NCI-H460 (cell line): Measurements from ENCODE around the gene UBQLN4. TPM values are rescaled to one million over a fixed set of nuclear protein-coding genes. Genes with fewer than 3 reads are reported as not detected.

Experiments used
- DNase-seq: peaks from one replicate; pipeline ENCODE4 v3.0.0-alpha.2; 2016; ENCODE audit warnings: low read depth; ENCODE audit errors: extremely low read depth
- total RNA-seq: library from RNA; depleted of rRNA; stranded (reverse); fragments of >200 nt; shearing (Covaris generic); gene quantifications from 2 replicates; pipeline ENCODE4 v1.2.3, GENCODE V29; 2014

The UBQLN4 gene
- total RNA-seq, 1 experiment from 2014 or later: 45.5 TPM

DNA sequence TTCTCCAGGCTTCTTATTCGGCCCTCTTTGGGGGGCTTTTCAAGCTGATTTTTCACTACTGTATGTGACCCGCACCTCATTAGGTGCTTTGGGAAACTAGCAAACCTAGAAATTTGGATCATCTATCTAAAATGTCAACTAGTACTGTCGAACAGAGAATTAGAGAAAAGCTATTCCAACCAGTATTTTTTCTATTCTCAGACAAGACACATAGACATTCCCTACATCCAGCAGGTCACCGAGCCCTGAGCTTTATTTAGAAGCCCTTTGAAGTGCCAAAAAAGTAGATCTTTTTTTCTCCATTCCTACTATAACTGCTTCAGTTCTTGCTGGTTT lies 32.5 kb downstream of the UBQLN4 start:
- DNase-seq: no peak

DNA sequence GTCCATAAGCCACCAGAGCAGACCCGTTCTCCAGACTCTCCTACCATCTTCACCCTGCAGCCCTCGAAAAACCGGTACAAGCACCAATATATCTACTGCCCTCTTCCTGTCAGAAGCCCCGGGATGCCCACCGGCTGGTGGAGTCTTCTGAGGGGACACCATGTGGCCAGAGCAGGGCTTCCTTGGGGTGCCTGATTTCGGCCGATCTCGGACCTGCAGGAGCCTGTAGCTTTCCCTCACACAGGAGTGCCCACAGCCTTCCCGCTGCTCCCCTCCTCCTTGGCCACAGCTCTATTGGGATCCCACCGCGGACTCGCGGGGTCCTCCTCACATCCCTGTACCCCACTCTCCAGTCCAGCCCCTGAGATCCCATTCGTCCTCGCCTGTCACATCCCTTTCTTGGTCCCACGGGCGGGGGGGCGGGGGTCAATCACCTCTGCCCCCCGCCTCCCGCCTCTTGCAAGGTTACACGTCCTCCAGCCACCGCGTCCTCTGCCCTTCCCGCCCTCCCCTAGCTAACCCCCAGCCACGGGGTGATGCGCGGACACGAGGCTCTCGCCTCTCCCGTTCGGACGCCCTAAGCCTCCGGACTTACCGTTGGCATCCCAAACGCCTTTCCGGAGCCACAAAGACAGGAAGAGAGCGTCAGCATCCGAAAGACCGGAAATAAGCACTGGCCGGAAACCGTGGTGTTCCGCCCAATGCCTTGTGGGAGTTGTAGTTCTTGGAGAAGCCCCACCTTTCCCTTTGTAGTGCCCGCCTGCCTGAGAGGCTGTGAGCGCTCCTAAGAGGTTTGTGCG lies 33.1 kb downstream of the UBQLN4 start, which contains the start of gene SSR2:
TSS of gene SSR2 (minus strand) at position 659 of the 800 bp plus-strand sequence. CDS start 784 bp downstream, outside the sequence.
- DNase-seq: peak; percentile 94

DNA sequence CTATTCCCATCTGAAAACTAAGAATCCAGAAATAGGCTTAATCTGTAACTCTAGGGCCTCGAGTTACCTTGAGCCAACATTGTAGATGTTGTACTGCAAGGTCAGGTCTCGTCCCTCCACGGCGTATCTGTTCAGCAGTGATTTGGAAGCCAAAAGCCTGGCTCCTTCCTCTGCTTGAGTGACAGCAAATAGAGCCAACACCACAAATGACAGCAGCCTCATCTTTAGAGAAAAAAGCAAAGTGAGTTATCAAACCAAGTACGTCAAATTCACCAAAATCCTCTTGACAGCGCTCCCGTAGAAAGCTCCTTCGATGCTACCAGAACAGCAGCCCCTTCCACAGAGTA lies 33.7 kb downstream of the UBQLN4 start:
- no peak for DNase-seq

DNA sequence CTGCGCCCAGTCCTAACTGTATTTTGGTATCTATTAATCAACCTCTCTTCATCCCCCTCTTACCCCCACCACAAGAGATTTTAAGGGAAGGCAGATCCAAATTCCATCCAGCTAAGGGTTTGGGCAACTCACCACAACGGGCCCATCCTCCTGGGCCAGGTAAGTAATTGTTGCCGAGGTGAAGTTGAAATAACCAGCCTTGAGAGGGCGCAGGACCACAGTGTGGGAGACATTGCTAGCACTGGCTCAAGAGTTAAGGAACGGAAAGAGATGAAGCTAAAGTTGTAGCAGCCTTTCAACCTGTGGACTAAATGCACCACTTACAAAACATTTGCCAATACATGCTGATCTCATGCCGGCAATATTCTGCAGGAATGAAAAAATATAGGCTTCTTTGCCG lies 38.8 kb downstream of the UBQLN4 start:
- DNase-seq: no peak

DNA sequence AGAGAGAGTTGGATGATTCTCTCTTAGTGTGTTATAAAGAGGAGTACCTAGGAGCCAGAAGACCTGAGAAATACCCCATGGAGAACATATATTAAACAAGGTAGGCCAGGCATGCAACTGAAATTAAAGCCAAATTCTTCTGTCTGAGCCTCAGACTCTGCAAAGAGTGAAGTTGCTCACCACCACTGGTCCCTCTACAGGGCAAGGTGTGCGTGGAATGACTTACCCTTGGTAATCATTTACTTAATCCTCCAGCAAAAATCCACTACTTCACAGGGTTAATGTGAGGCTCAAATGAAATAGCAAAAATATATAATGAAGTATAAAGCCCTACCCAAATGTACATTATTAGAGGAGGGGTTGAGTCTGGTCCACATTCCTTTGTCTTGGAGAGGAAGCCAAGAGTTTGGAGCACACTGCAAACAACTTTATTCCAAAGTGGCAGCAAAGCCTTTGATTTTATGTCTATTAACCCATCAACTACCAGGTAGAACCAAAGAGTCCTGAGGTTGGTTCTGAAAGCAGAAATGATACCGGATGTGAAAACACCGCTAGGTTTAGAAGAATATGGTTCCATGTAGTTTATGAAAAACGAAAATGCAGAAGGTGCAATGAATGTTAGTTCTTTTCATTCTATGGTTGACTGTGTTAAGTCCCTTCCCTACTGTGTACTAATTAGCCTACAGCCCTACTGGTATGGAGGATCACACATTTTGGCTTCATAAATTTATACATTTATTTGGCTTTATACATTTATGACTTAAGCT lies 41.4 kb downstream of the UBQLN4 start:
- DNase-seq: no peak

DNA sequence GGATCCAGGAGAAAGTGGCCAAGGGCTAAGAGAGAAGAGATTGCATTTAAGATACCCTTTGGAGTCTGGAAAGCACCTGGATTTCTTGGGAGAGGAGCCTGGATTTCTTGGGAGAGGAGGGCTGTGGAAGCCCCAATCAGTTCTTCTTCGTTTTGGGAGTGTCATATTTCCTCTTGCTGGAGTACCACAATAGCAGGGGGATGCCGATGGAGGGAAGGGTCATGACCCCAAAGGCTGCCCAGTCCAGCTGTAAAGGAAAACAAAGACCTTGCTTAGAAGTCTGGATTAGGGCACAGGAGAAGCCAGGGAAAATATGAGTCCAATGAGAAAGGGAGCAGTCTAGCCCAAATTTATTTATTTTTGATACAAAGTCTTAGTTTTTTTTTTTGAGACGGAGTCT lies 44.2 kb downstream of the UBQLN4 start:
- no peak for DNase-seq

DNA sequence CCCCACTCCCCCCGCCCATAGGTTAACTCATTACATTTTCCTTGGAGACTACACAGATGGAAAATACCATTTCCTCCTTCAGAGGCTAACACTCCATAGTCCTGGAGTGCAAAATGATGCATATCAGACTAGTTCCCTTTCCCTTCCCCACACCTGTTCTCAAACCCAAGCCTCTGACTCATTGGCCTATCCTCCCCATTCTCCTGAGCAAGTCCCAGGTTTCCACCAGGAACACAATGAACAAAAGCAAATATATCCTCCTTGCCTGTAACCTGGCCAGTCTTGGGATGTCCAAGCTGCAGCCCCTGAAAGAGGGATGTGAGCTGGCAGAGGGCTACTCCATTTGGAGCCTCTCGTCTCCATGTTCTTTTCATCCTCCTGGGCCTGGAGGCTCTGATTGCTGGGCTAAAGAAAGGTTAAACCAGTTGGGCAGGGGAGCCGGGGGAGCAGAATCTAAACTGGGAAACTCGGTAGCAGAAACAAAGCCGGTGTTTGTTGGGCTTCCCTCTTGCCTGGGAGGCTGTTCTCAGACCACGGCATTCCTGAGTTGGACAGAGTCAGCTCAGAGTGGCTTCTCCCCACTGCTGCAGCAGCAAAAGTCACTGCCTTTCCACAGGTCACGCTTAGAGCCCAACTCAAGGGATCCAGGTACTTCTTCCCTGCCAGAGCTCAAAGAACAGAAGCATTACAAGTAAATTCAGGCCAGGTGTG lies 46.8 kb downstream of the UBQLN4 start:
- no peak for DNase-seq

DNA sequence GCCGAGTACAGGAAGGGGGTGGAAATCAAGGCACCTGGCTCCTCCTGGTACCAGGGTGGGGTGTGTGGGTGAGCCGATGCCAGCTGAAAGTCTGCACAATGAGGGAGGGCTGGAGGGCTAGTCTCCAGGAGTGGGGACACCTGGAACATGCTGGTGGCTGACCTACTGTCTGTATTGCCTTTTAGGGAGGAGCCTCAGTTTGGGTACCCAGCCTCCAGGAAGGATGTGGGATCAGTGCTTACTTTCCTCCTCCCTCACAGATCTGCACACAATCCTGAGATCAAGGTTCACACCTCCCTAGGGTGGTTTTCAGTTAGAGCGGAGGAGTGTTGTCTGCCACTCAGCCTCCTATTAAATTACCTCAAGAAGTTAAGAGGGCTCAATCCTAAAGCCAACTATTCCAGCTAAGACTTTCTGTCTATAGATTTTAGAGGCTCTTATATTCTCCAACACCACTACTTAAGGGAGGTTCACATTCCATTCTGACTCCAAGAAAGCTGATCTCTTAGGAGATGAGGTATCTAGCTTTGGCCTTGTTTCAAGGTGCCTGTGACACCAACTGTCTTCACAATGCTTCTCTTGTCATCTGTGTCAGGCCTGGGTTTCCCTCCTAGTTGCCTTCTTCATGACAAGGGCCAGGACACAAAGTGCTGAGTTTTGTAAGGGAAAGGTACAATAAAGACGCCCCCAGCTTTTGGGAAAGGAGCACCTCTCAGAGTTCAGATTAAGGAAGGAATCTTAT lies 48.6 kb downstream of the UBQLN4 start:
- no peak for DNase-seq

DNA sequence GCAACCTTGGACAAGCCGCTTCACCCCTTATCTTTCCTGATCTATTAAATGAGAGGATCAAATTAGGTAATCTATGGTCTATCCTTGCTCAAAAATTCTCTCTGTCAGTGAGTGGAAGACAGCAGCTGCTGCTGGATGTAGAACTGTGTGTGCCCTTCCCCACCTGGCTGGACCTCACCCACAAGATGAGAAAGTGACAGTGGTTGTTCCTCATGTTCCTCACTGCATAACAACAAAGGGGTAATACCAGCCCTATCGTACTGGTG lies 49.7 kb downstream of the UBQLN4 start:
- DNase-seq: no peak

DNA sequence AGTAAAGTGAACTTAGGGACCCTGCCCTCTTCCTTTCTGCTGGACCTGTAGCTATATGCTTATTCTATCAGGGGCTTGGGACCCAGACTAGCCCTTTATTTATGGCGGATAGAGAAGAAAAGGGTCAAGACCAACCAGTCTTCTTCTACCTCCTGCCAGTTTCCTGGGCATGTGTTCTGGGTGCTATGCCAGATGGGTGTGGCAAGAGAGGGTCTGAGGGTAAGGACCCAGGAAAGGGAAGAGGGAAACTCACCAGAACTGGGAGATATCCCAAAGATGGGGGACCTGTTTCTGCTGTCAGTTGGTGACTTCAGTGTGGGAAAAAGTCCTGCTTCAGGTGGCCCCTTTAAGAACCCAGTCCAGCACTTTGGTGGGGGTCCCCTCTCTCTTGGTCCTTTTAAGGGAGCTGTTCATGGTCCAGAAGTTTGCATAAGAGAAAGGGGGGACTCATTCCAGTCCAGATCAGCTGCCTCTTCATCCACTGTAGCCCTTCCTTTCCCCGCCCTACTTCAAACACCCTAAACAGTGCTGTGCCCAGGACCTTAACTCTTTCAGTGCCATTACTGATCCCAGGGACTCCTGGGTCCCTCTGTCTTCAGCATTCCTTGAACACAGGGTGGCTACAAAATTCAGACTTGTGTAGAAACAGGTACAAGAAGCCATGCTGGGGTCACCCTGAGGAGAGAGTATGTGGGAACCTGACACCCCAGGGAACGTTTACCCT lies 51.2 kb downstream of the UBQLN4 start:
- no peak for DNase-seq

DNA sequence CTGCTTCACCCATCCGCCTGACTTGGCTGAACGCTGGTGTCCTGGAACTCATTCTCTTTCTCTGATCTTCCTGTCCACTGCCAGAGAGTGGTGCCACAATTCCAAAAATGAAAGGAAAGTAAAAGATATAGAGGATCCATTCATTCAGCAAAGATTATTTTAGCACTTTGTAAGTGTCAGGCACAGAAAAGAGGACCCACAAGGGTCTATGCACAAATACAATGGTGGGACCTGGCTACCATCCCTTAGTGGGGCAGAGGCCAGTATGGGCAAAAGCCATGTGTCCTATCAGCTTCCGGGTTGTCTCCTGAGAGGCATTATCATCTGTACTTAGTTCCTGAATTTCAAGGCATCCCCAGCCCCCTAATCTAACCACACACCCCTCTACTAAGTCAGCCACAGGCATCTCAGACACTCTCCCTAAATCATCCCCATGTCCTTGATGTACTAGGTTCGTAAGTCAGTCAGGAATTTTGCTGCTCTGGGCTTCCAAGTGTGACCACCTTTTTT lies 51.9 kb downstream of the UBQLN4 start:
- DNase-seq: no peak

DNA sequence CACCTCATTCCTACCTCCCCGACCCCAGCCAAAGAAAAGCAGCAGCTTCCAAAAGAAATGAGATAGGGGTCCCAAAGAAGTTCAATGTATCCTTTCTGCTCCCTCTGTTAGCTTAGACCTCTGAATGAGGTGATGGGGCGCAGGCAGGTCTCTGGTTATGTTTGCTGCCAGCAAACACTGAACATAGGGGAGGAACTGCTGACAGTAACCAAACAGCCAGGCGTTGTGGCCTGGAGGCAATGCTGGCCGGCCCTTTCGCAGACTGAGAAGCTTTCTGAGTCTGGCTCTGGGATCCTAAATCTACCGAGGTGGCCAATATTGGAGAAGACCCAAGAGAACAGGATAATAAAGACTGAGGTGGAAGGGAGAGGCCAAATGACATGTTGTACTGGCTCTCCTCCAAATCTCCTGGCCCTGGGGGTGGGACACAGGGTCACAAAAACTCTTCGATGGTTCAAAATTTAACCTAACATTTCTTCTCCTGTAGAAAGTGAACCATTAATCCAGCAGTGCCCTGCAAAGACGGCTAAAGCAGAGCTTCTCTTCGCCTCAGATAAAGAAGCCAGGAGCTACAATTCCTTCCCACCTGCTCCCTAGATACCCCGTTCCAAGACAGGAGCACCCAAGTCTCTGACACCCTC lies 52.5 kb downstream of the UBQLN4 start:
- DNase-seq: no peak

DNA sequence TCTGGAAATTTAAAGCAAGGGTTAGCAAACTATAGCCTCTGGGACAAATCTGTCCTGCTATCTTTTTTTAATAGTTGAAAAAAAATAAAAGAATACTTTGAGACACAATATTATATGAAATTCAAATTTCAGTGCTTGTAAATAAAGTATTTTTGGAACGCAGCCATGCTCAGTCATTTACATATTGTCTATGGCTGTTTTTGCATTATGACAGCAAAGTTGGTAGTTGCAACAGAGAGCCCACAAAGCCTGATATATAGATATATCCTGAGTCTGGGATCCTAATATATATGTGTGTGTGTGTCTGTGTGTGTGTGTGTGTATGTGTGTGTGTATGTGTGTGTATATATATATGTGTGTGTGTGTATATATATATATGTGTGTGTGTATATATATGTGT lies 53.6 kb downstream of the UBQLN4 start:
- no peak for DNase-seq

DNA sequence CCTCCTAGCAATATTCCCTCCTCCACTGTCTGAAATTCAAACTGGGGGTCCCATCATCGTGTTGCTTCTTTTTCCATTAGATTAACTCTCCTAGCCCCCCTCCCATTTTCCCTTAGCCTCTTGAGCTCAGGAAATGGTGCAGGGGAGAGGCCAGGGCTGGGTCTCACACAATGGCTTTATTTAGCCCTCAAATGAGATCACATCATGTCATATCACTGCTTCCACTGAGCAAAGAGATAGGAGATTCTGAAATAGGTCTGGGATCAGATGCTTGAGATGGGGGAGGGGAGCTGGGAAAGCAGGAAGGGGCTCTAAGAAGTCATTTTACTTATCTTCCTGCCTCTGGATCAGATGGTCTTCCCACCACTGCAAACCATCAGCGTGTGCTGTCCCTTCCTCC lies 57.4 kb downstream of the UBQLN4 start:
- no peak for DNase-seq

DNA sequence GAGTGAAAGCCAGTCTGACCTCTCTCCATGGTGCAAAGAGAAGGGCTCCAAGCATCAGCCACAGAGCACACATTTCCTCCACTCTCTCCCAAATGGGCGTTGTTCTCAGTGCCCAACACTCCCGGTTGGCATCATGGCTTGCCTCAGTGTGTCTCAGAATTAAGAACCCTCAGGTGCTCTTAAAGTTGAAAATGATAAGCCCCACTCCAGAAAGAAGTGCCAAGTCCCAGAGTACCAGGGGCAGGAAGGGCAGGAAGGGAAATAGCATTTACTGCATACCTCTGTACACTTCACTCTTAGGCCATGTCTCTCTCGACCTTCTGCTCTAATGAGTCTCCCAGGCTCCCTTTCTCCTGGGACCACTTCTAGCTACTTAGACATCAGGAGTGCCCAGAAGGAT lies 60.0 kb downstream of the UBQLN4 start:
- DNase-seq: no peak

DNA sequence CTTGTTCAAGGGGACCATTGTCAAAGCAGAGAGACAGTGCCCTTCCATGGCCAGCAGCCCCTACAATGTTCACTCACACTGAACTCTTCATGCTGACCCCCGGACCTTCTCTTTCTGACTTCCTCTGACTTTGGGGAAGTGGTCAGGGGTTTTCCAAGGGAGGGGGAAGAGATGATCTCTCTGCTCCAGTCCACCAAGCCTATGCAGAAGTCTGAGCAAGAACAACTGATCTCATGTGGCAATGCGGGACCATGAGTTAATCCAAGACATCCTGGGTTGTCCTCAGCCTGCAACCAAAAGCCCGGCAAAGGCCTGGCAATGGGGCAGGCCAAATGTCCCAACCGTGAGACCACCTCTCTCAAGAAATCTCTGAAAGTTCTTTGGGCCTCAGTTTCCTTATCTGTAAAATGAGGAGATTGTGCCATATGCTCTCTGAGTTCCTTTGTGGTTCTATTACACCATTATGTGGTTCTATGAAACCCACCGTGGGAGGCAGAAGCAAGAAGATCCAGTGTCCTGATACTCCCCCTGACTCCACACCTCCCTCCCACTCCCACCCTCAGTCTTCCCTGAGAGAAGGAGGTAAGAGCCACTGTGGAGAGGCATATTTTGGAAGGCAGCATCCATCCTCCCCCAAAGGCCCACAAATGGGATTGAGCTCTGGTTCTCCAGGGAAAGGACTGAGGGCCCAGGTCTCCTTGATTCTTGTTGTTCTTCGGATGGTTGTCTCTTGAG lies 63.4 kb downstream of the UBQLN4 start:
- no peak for DNase-seq

DNA sequence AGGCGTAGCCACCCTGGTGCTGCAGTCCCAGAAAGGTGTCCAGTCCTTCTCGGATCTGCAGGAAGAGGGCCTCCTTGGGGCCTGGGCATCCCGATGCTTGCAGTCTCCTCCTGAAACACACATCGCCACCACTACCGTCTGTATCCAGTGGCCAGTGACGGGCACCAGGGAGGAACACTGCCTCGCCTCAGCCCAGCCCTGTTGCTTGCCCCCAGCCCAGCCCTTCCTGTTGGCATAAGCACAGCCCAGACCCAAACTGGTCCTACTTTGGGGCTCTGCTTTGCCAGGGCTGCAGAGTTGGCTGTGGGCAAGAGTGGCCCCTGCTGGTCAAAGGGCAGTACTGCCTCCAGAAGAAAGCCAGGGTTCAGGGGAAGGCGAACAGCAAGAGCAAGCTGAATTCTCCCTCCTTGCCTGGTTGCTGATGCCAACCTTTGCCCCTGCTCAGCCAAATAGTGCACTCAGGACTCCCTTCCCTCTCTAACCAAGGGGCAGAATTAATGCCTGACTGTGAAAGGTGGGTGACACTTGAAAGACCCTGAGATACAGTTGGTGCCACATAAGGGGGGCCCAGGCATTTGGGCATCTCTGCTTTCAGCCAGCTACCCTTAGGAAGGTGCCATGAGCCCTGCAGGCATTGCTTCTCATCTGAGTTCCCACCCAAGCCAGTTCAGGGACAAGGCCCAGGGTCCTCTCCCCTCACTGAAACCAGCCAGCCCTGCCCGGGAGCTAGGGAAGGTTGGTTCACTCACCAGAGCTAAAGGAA lies 64.2 kb downstream of the UBQLN4 start:
- peak; percentile 85 for DNase-seq
